ENCODE results near the gene CSRNP3. TPM values are rescaled to one million over a fixed set of nuclear protein-coding genes. Genes with fewer than 3 reads are reported as not detected.

The CSRNP3 gene
- polyA plus RNA-seq, 2 of the 4 experiments (the other 2 are of a cell fraction): 0.05 to 0.25 TPM

- Histone ChIP-seq H3K27ac (no peak overlapping the region), H3K4me1 (no peaks in the 10 kb centered on the region), H3K9me3 (no peaks in the 10 kb centered on the region), H3K4me3 (no peak overlapping the region), H3K4me2 (no peak overlapping the region)
- WGBS (ENCODE audit: missing lambda C conversion rate): 40% methylated on average over 3 of the region's 3 CpGs
- no peak for TF ChIP-seq EHMT2 (IDR thresholded peaks at IDR 0.05; ENCODE audit: low read depth)
- TF ChIP-seq, protein P1, sequence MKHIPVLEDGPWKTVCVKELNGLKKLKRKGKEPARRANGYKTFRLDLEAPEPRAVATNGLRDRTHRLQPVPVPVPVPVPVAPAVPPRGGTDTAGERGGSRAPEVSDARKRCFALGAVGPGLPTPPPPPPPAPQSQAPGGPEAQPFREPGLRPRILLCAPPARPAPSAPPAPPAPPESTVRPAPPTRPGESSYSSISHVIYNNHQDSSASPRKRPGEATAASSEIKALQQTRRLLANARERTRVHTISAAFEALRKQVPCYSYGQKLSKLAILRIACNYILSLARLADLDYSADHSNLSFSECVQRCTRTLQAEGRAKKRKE (CRISPR knock-in tag; IDR thresholded peaks at IDR 0.05; ENCODE audit: low read depth): no peak
- no peak for TF ChIP-seq HDAC2 (IDR thresholded peaks at IDR 0.05)
- no peak for TF ChIP-seq POLR2A (IDR thresholded peaks at IDR 0.05; ENCODE audit: low read length)
- no peak for TF ChIP-seq MAFK (IDR thresholded peaks at IDR 0.05; ENCODE audit: partially characterized antibody)
- TF ChIP-seq KDM1A (IDR thresholded peaks at IDR 0.05; ENCODE audit: low read depth): no peak
- no peak for TF ChIP-seq HES2 (IDR thresholded peaks at IDR 0.05)
- TF ChIP-seq ZC3H11A (IDR thresholded peaks at IDR 0.05): no peak
- no peak for TF ChIP-seq TFCP2L1 (CRISPR knock-in tag; IDR thresholded peaks at IDR 0.05)
- TF ChIP-seq POLR2AphosphoS2 (conservative IDR thresholded peaks at IDR 0.05; ENCODE audit: low read length): no peak
- TF ChIP-seq RAD21 (conservative IDR thresholded peaks at IDR 0.05 in 1 of 2, IDR thresholded peaks at IDR 0.05 in 1 of 2): no peak
- no peak for TF ChIP-seq ZSCAN20 (CRISPR knock-in tag; IDR thresholded peaks at IDR 0.05)
- TF ChIP-seq MYC (IDR thresholded peaks at IDR 0.05; ENCODE audit: borderline replicate concordance, low read length): no peak
- TF ChIP-seq HEYL (CRISPR knock-in tag; IDR thresholded peaks at IDR 0.05): no peak
- no peak for TF ChIP-seq RARB (CRISPR knock-in tag; IDR thresholded peaks at IDR 0.05)
- TF ChIP-seq SMC3 (IDR thresholded peaks at IDR 0.05): no peak
- TF ChIP-seq ESRRA (IDR thresholded peaks at IDR 0.05; ENCODE audit: borderline replicate concordance, low read length): no peak
- no peak for TF ChIP-seq BCL3 (IDR thresholded peaks at IDR 0.05)
- no peak for TF ChIP-seq CBX2 (IDR thresholded peaks at IDR 0.05; ENCODE audit: borderline replicate concordance, low read depth)
- FAIRE-seq (no peak), ATAC-seq (no peak), DNase-seq (ENCODE audit: low read depth in 1 of 2, low spot score in 1 of 2) (no peak)
- ChIA-PET POLR2A (no interaction called here), CTCF (no interaction called here)
Measured at GRCh38 chr2:165586019-165586418, 116.5 kb downstream of the CSRNP3 start.

GRCh38 chr2:165587335-165587938 lies 117.9 kb downstream of the CSRNP3 start:
- H3K4me3 ChIP-seq: no peak overlapping the region
- 57% methylated on average over 4 of the region's 4 CpGs for WGBS (ENCODE audit: missing lambda C conversion rate)
- ATAC-seq (no peak), DNase-seq (ENCODE audit: low read depth in 1 of 2, low spot score in 1 of 2) (no peak), FAIRE-seq (no peak)
- no peaks in the 10 kb centered on the region for H3K4me1 ChIP-seq
- CTCF ChIA-PET: no interaction called here
- POLR2A ChIA-PET: no interaction called here
- H3K27ac ChIP-seq: no peak overlapping the region
- no peaks in the 10 kb centered on the region for H3K9me3 ChIP-seq
- no peak overlapping the region for H3K4me2 ChIP-seq
- TF ChIP-seq E2F6 (IDR thresholded peaks at IDR 0.05; ENCODE audit: borderline replicate concordance, low read depth) (no peak), JUN (IDR thresholded peaks at IDR 0.05) (no peak), HES2 (IDR thresholded peaks at IDR 0.05) (no peak), ZSCAN20 (CRISPR knock-in tag; IDR thresholded peaks at IDR 0.05) (no peak), ZC3H11A (IDR thresholded peaks at IDR 0.05) (no peak), MYC (IDR thresholded peaks at IDR 0.05; ENCODE audit: borderline replicate concordance, low read length) (no peak), FOSL2 (IDR thresholded peaks at IDR 0.05) (no peak), FOSL2 (CRISPR knock-in tag; IDR thresholded peaks at IDR 0.05) (no peak), BCL3 (IDR thresholded peaks at IDR 0.05) (no peak), BHLHE40 (IDR thresholded peaks at IDR 0.05; ENCODE audit: low read depth, low read length) (no peak), CBX8 (IDR thresholded peaks at IDR 0.05) (no peak), MAX (IDR thresholded peaks at IDR 0.05) (no peak)
- TF ChIP-seq, protein P2, sequence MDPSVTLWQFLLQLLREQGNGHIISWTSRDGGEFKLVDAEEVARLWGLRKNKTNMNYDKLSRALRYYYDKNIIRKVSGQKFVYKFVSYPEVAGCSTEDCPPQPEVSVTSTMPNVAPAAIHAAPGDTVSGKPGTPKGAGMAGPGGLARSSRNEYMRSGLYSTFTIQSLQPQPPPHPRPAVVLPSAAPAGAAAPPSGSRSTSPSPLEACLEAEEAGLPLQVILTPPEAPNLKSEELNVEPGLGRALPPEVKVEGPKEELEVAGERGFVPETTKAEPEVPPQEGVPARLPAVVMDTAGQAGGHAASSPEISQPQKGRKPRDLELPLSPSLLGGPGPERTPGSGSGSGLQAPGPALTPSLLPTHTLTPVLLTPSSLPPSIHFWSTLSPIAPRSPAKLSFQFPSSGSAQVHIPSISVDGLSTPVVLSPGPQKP (IDR thresholded peaks at IDR 0.05; ENCODE audit: low read depth, low read length): no peak
- TF ChIP-seq, protein P3, sequence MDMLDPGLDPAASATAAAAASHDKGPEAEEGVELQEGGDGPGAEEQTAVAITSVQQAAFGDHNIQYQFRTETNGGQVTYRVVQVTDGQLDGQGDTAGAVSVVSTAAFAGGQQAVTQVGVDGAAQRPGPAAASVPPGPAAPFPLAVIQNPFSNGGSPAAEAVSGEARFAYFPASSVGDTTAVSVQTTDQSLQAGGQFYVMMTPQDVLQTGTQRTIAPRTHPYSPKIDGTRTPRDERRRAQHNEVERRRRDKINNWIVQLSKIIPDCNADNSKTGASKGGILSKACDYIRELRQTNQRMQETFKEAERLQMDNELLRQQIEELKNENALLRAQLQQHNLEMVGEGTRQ (IDR thresholded peaks at IDR 0.05): no peak
